GM12864 (cell line): ENCODE measurements around the gene FDPS.

Experiments
- DNase-seq: peaks from one replicate; pipeline ENCODE4 v3.0.0-alpha.2; 2011; ENCODE audit warnings: low read depth
- H3K4me3 ChIP-seq: 2 replicates; pipeline ENCODE4 v1.5.1; 2011; ENCODE audit warnings: mild to moderate bottlenecking, low read depth, low read length, control low read depth
- CTCF ChIP-seq: IDR thresholded peaks from 2 replicates; pipeline ENCODE4 v1.5.1; 2011; ENCODE audit warnings: low read depth, mild to moderate bottlenecking, moderate library complexity, low read length, control low read depth, inconsistent platforms; ENCODE audit errors: missing control alignments

The FDPS gene

GRCh38 chr1:155296661-155297060, 12.0 kb upstream of the FDPS start:
- no peak for DNase-seq
- TF ChIP-seq CTCF: no peak
- H3K4me3 ChIP-seq: no peak overlapping the region

GRCh38 chr1:155297384-155297783, 11.3 kb upstream of the FDPS start:
- DNase-seq: no peak
- no peak for TF ChIP-seq CTCF
- no peak overlapping the region for H3K4me3 ChIP-seq

GRCh38 chr1:155300024-155300423, 8.6 kb upstream of the FDPS start:
- no peak for DNase-seq
- TF ChIP-seq CTCF: no peak
- H3K4me3 ChIP-seq: no peak overlapping the region

- DNase-seq: no peak
- H3K4me3 ChIP-seq: no peak overlapping the region
- TF ChIP-seq CTCF: no peak
Observed at GRCh38 chr1:155300553-155301329, 7.9 kb upstream of the FDPS start.

- no peak for DNase-seq
- TF ChIP-seq CTCF: no peak
- no peak within 1 kb of the TSS for H3K4me3 ChIP-seq
Observed at GRCh38 chr1:155301342-155301841, 7.3 kb upstream of the FDPS start, which contains the start of gene PKLR. PKLR (minus strand) TSS chr1:155301438; CDS start chr1:155301395, 43 bp downstream.

- H3K4me3 ChIP-seq: no peak overlapping the region
- DNase-seq: no peak
- TF ChIP-seq CTCF: no peak
Observed at GRCh38 chr1:155304558-155305063, 4.1 kb upstream of the FDPS start.
